Mucosa of gallbladder (tissue), 1 donor: ENCODE results near the gene NOC4L. TPM values are rescaled to one million over a fixed set of nuclear protein-coding genes. Genes with fewer than 3 reads are reported as not detected.
A peak's percentile ranks its signal among the peaks of the same experiment; 100 is the strongest.
"Not testable (repeated sequence)": the region's sequence is repeated elsewhere in the genome, so short reads cannot be mapped to it uniquely, and the experiment has no call there.

Experiments
- DNase-seq: peaks from one replicate; pipeline ENCODE4 v3.0.0-alpha.2; 2020; ENCODE audit warnings: low spot score
- total RNA-seq: library from RNA; stranded (reverse); gene quantifications from one replicate; pipeline ENCODE4 v1.2.1, GENCODE V29; 2021
- donor health status: DM: no; HTN: no; CAD: no.

NOC4L gene
- total RNA-seq, 1 donor from 2014 or later = 14.1 TPM

DNA sequence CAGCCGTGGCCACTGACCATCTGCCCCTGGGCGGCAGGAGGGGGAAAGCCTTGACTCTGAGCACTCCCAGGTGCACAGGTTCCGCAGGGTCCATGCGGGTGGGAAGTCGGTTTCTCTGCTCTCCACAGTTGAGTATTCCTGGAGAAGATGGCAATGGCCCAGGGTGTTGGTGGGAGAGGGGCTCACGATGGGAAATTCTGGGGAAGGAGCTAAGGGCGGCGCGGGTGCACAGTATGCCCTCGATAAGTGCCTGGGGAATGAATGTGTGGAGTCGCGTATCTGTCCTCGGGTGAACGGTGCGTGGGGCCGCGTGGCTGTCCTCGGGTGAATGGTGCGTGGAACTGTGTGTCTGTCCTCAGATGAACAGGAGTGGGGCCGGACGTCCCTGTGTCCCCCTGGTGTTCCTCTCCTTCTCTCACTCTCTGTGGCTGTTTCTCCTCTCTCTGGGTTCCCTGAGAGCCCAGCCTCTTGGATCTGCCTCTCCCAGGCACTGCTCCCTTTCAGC, 38.0 kb downstream of the NOC4L start:
- no peak for DNase-seq

DNA sequence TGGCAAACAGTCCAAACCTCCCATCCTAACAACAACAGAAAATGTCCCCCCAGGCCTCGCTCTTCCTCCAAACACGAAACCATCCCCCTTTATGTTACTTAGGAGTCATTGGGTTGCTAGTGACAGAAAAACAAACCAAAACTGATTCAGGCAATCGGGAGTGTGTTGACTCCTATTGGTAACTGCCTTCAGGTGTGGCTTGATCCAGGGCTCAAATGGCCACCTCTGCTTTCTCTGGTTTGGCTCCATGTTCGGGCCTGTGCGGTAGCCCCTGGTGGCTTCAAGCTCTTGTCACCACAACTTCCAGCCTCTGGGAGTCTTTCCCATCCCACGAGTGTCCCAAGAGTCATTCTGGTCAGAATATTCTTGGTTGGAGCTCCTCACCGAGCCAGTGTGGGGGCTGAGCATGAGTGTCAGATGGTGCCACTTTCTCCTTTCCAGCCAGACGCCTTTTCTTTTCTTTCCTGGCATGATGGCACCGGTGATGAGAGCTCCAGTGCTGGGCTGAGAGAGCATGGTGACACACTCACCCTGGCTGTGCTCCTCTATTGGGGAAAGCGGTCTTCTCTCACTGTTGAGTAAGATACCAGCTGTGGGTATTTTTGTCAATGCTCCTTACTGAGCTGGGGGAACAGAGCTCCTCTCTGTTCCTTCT, 38.6 kb downstream of the NOC4L start:
- no peak for DNase-seq

DNA sequence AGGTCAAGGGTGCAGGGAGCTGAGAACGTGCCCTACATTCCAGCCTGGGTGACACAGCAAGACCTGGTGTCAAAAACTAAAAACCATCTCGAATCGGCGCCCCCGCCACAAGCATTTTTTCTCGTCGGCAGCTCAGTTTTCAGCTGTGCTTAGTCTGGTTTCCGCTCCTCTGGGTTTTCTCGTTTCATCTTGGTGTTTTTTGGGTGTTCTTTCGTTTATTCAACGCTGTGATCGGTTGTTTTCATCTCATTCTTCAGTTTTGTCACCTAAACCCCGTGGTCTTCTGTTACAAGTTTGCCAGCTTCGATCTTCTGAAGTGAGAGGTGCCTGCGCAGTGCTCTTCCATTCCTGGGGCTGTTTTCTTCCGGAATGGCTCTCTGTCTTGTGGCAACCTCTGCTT, 41.4 kb downstream of the NOC4L start:
- no peak for DNase-seq

DNA sequence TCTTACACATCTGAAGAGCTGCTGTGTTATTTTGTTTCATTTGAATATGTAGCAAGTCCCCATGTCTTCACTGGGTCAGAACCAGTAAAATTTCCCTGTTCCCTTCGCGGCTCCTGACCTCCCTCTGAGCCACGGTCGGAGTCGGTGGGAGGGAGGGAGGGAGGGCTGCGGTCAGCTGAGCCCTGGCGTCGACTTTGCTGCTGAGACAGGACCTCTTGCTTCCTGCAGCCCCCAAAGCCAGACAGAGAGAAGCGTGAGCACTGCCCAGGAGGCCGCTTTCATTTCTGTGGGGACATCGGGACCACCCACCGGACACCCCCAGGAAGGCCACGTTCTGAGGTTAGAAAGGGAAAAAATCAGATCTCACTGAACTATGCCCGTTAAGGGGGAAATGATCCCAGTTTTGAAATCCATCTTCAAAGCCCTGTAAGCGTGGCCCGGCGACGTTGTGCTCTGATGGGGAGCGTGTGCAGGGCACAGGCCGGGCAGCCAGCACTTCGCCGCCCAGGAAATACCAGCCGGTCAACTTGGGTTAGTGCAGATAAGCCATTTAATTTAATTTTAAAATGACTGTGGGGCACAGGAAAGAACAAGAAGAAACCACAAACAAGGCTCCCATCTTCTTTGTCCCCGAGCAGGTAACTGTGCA, 42.1 kb downstream of the NOC4L start:
- no peak for DNase-seq

DNA sequence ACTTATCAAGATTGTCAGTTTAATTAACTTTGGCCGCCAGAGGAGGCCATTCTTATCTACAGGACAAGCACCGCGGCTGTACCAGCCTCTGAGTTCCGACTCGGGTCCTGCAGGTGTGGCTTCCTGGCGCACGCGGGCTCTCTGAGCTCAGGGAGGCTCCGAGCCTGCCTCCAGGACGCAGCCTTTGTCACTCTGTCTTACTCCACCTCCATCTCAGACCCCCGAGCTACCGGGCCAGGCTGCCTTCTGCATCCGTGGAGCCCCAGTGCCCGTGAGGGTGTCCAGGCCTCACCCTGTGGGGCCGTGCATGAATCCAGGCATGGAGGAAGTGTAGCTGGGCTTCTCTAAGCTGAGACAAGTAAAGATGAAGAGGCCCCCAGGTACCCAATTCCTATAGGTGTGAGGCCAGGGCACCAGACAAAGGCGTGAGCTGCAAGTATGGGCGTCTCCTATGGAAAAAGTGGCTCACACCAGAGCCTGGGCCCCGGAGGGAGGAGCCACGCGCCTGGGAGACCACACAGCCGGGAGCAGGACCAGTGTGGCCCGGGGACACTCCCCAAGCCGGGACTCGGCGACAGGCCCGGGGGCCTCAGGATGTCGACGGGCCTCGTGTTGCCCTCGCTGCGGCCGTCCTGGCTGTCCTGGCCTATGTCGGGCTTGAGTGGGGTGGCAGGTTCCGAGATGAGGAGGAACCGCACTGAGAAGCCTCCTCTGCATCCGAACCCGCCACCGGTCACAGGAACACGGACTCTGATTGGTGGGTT, 42.8 kb downstream of the NOC4L start:
- DNase-seq = no peak

DNA sequence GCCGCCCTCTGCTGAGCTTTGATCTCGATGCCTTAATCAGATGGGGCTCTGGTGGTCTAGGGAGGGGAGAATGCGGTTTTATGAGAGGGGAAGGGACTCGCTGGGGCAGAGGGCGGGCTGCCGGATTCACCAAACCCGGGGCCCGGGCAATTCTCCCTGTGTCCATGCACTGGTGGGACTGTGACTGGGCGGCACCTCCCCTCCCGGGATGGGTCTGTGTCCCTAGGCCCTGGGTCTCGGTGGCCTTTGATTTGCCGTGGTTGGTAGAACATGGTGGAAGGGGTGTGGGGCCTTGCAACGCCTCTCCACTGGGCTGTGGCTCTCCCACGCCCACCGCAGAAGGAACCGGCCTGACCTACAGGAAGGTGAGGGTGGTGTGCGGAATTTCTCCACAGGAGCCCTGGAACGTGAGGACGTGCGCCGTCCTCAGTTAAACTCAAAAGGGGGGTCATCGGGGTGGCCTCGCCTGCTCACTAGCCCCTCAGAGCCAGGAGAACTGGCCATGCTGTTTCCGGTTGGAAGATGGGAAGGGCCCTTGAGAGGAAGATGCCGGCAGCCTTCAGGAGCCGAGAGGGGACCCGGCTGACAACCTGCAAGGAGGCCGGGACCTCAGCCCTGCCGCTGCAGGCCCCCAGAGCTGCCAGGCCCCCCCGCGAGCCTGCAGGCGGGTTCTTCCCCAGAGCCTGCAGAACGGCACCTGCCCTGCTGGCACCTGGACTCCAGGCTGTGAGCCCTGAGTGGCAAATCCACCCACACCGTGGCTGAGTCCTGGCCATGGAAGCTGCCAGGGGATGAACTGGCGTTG, 43.6 kb downstream of the NOC4L start:
- DNase-seq = no peak

DNA sequence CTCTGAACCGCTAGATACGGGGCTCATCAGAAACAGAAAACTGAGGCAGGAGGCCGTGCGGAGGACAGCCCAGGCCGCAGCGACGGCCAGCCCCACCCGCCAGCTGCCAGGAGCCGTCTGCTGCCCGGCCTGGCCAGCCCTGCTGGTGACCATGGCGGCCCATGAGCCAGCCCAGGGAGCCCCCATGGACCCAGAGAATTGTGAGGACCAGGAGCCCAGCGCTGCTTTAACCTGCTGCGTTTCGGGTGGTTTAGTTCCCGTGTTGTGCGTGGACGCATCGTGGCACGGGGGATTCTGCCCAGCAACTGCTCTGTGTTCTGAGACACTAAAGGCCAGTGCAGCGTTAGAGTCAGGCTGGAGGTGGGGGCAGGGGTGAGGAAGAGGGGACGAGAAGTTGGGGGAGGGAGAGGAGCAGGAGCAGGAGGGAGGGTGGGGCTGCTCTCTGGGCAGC, 44.2 kb downstream of the NOC4L start:
- DNase-seq = no peak

DNA sequence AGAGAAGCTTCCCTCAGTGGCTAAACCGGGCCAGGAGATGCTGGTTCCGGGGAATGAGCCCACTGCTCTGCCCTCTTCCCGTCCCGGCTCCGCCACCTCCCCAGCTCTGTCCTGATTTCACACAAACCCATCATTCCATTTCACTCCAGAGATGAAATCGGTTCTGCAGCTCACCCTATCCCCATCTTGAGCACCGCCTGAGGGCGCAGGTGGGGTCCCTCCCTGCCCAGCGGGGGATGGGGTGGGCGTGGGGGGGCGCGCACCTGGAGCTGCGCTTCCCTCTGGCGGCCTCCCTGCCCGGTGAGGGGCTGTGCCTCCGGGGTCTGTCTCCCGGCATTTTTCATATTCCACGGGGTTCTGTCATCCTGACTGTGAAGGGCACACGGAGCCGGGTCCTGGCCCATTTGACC, 44.7 kb downstream of the NOC4L start:
- DNase-seq = no peak

DNA sequence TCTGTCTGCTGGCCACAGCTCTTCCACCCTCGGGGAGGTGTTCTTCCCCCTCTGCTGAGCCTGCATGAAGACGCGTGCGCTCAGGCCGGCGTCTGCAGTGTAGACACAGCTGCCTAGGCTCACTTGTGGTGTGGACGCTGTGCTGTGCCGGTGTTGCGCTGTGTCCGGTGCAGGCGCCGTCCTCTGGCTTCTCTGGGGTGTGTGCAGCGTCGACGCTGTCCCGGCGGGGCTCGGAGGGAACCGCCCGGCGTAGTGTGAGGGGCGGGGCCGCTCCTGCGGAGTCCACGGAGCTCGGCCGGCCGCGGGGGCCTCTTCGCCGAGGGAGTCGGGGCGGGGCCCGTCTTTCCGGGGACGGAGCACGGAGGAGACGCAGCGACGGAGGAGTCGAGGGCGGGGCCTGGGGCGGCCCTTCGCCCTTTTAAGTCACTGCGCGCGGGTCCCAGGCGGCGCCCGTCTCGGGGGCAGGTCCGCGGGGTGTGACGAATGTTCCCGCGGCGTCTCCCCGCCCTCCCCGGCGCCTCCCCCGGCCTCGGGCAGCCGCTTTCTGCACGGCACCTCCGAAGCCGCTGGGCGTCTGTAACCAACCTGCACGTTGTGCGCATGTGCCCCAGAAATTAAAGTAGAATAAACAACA, 45.2 kb downstream of the NOC4L start:
- peak; percentile 94 for DNase-seq

DNA sequence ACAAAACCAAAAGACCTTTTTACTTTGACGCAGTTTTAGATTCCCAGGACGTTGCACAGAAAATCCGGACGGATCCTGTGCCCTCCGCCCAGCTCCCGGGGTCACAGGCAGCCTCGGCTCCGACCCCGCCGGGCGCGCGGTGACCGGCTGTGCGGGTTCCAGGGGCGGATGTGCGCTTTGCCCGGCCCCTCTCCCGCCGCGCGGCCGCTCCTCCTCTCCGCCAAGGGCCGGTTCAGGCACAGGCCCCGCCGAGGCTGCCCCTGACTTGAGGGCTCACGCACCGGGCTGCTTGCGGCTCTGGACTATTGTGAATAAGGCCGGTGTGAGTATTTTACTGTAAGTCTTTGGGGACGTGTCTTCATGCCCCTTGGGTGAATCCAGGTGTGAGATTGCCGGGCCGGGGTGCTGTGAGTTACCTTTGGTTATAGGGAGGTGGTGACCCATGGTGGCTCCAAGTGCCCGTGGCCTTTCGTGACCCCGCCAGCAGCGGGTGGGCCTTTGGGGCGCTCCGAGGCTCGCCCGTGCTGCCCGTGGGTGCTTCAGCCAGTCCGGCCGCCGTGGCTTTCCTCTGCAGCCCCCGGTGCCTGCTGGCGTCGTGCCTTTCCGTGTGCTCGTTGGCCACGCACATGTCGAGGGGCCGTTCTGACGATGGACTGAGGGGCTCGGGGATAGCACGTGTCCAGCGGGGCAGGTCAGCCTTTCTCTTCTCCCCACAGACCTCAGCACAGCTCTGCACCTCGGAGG, 45.9 kb downstream of the NOC4L start:
- no peak for DNase-seq

DNA sequence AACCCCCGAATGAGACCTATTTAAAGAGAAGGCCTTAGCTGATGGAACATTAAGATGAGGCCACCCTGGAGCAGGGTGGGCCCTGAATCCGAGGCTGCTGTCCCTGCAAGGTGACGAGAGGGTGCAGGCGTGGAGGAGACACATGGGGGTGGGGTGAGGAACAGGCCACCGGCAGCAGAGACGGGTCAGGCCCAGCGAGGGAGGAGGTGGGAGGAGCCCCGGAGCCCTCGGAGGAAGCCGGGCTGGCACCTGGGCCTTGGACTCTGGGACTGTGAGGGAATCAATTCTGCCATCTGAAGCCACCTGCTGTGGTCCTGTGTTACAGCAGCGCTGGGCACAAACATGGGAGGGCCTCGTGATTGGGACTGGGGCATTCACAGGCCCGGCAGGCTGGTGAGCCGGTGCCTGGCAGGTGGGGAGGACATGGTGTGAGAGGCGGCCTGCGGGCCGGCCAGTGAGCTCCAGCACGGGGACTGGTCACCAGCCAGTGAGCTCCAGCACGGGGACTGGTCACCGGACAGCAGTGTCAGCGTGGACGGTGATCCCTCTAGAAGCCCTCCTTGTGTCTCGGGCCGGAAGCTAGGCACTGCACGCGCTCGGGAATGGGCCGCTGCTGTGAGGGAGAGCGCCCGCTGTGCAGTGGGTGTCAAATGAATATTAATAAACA, 46.7 kb downstream of the NOC4L start:
- DNase-seq = no peak

DNA sequence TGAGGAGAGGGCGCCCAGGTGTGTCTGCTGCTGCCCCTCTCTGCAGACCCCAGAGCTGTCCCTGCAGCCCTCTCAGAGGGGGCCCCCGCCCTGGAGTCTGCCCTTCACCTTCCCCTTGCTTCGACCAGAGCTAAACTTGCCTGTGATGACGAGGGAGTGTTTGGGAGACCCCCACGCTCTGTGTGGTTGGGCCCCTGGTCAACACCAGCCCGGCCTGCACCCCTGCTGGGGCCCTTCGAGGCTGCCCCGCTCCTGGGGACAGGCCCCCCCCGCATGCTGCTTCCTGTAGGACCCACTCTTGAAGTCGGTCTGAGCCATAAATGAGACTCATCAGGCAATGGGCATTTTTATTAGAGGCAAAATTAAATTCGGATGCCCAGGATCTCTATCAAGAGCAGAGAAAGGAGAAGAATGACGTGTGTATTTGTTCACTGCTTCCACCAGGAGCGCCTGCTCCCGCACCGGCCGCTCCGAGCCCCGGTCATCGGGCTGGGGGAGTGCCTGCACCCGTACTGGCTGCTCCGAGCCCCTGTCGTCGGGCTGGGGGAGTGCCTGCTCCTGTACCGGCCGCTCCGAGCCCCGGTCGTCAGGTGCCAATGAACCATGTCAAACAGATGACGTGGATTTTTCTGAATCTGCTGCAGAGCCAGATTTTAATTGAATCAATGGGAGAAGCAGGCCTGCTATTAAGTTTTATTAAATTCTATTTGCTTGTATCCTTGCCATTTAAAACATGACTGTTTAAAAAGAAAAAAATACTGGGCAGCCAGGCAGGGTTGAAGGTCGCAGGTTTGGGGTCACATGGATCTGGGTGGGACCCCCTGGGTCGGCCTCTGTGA, 47.7 kb downstream of the NOC4L start:
- DNase-seq = no peak

DNA sequence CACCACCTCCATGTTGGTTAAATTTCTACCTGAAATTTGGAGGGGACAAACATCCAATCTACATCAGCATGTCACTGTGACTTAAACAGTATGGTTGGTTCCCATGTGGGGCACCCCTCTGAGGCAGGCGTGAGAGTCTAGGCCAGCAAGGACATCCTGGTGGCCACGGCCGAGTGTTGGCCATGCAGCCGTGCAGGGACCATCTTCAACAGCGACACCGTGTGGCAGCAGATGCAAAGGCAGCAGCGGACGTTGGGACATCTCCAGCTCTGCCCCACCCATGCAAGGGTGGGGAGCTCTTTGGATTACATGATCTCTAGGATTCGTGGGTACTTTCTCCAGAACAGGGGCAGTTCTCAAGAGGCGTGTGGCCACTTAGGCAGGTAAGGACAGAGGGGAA, 49.8 kb downstream of the NOC4L start:
- no peak for DNase-seq

DNA sequence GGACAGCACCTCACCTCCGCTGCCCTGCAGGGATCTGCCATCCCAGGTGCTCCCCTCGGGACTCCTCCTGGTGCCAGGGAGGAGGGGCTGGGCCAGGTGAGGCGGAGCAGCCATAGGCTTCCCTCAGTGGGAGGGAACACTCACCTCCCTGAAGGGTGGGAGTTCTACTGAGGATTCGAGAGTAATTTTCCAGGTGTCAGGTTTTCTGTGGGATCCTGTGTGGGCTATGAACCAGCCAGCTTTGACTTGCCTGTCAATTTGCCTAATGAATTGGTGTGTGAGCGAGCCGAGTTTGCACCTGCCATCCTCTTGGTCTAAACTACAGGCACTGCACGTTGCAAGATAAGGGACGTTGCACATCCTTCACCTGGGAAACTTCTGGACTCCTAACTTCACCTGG, 50.3 kb downstream of the NOC4L start:
- no peak for DNase-seq

DNA sequence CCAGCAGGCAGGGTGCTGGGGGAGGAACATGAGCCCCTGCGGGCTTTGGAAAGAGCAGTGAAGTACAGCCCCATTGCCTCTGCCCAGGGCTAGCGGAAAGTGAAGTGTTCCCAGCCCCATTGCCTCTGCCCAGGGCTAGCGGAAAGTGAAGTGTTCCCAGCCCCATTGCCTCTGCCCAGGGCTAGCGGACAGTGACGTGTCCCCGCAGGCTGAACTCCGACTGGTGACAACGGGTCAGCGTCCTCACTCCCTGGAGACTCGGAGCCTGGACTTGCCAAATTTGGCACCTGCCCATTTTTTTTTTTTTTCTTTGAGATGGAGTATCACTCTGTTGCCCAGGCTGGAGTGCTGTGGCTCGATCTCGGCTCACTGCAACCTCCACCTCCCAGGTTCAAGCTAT, 51.0 kb downstream of the NOC4L start:
- DNase-seq = not testable (repeated sequence)

DNA sequence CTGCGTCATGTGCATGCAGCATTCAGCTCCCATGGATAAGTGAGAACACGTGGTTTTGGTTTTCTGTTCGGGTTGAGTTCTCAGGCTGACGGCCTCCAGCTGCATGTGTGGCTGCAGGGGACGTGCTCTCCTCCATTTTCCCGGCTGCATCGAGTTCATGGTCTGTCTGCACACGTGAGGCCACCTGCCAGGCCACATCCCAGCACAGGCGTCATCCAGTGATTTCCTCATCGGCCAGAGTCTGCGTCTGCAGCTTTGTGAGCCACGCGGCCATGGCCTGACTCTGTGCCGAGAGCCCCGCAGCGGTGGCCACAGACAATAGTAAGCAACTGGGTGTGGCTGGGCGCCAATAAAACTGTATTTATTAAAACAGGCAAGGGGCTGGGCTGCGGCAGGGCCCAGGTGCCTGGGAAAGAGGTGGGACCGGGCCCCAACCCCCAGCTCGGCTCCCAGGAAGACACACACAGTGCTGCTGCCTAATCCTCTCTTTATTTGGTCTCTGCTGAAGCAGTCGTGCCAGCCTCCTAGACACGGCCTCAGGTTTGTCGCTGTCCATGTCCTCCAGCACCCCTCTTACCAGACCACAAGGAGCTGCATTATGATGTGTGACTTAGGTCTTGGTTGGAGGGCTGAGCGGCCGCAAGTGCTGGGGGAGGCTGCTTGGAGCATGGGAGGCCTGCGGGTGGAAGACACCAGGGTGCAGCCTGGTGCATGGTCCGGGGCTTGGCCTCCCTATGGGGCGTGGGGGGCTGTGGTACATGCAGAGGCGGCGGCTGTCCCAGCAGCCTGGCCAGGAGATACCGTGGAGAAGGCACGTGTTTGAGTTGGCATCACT, 52.0 kb downstream of the NOC4L start:
- no peak for DNase-seq

DNA sequence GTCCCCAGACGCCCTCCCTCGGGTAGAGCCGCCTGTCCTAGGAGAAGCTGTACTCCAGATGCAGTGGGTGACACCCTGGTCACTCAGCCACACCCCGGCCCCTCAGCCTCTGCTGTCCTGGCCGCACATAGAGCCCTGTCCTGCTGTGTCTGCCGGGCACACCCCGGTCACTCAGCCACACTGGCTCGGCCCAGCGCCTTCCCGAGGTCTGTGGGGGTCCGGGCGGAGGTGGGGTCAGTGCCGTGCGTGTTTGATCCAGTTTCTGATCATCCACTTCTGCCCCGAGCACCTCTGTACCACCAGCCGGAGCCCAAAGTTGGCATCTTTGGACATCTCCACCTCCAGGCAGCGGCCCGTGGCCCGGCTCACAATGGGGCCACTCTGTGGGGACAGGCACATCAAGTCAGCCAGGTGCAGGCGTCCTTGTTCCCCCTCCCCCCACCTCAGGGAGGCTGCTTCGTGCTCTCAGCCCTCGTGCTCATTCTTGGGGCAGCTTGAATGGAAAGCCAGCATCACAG, 52.7 kb downstream of the NOC4L start:
- DNase-seq = no peak
